CD14-positive monocyte (primary cell): ENCODE data around the gene DSTN. TPM values are rescaled to one million over a fixed set of nuclear protein-coding genes. Genes with fewer than 3 reads are reported as not detected.
A peak's percentile ranks its signal among the peaks of the same experiment; 100 is the strongest.

ENCODE experiments used
- DNase-seq, 3 donors: peaks; one replicate each; pipeline ENCODE4 v3.0.0-alpha.2; 2011 to 2022
- H2AFZ ChIP-seq: 2 replicates; pipeline ENCODE4 v1.6.0; 2012; ENCODE audit warnings: mild to moderate bottlenecking, low read depth, low read length, inconsistent platforms; ENCODE audit not compliant: insufficient read depth, poor library complexity, severe bottlenecking
- H3K27ac ChIP-seq, 2 donors: 1 replicate in 1 of 2; 2 replicates in 1 of 2; pipeline ENCODE4 v1.5.1; 2012 to 2013; ENCODE audit warnings: low read length in 2 of 2, control low read depth in 1 of 2, inconsistent platforms in 1 of 2, low read depth in 1 of 2, mild to moderate bottlenecking in 1 of 2
- H3K27me3 ChIP-seq, 2 donors: one replicate each; pipeline versions ENCODE4 v1.6.0 to v1.6.1; 2011 to 2013; ENCODE audit warnings: low read length in 2 of 2; ENCODE audit not compliant: control insufficient read depth in 2 of 2, insufficient read depth in 2 of 2
- H3K36me3 ChIP-seq, 2 donors: replicated peaks in 1 of 2; 1 replicate in 1 of 2; 2 replicates in 1 of 2; pipeline versions ENCODE4 v1.5.1 to v1.6.1; 2012 to 2013; ENCODE audit warnings: low read length in 2 of 2, control low read depth in 1 of 2, inconsistent platforms in 1 of 2, mild to moderate bottlenecking in 1 of 2; ENCODE audit not compliant: insufficient read depth in 2 of 2, control insufficient read depth in 1 of 2
- H3K4me1 ChIP-seq, 2 donors: 1 replicate in 1 of 2; 2 replicates in 1 of 2; pipeline versions ENCODE4 v1.5.1 to v1.6.1; 2012 to 2013; ENCODE audit warnings: low read length in 2 of 2, control low read depth in 1 of 2, inconsistent platforms in 1 of 2, mild to moderate bottlenecking in 1 of 2, moderate library complexity in 1 of 2; ENCODE audit not compliant: insufficient read depth in 2 of 2, control insufficient read depth in 1 of 2
- H3K4me2 ChIP-seq: replicated peaks from 2 replicates; pipeline ENCODE3; 2012; ENCODE audit warnings: low read length, moderate library complexity, mild to moderate bottlenecking; ENCODE audit not compliant: poor library complexity, severe bottlenecking; ENCODE audit errors: extremely low read depth
- H3K4me3 ChIP-seq, 3 experiments: fragments of 200-600 bp in 1 of 3; sonication (generic) in 1 of 3; replicated peaks in 1 of 3; 1 replicate in 2 of 3; 2 replicates in 1 of 3; pipeline ENCODE4 v1.5.1; 2011 to 2013; ENCODE audit warnings: low read length in 3 of 3, mild to moderate bottlenecking in 3 of 3, control low read depth in 2 of 3, low read depth in 2 of 3, inconsistent platforms in 1 of 3, moderate library complexity in 1 of 3
- H3K79me2 ChIP-seq: 2 replicates; pipeline ENCODE4 v1.6.0; 2012; ENCODE audit warnings: mild to moderate bottlenecking, control low read depth, inconsistent platforms, low read length, moderate library complexity; ENCODE audit not compliant: insufficient read depth
- H3K9ac ChIP-seq: 2 replicates; pipeline ENCODE4 v1.6.0; 2017; ENCODE audit warnings: low read length, mild to moderate bottlenecking; ENCODE audit not compliant: insufficient read depth, poor library complexity, severe bottlenecking
- H3K9me3 ChIP-seq, 2 donors: replicated peaks in 1 of 2; 1 replicate in 1 of 2; 2 replicates in 1 of 2; pipeline versions ENCODE4 v1.5.1 to v1.6.1; 2012 to 2013; ENCODE audit warnings: low read length in 2 of 2, control low read depth in 1 of 2; ENCODE audit not compliant: control insufficient read depth in 1 of 2, insufficient read depth in 1 of 2
- H4K20me1 ChIP-seq: 2 replicates; pipeline ENCODE4 v1.6.0; 2012; ENCODE audit warnings: mild to moderate bottlenecking, low read length, control low read depth, moderate library complexity; ENCODE audit not compliant: insufficient read depth
- H3K27ac Mint-ChIP-seq, 7 donors: one replicate each; pipeline ENCODE4 v1.8.0; 2020; ENCODE audit warnings: mild to moderate bottlenecking in 7 of 7, mixed read lengths in 7 of 7, moderate library complexity in 6 of 7, inconsistent platforms in 2 of 7
- H3K27me3 Mint-ChIP-seq, 3 donors: one replicate each; pipeline ENCODE4 v1.8.0; 2021 to 2022; ENCODE audit warnings: low read depth in 3 of 3, mild to moderate bottlenecking in 3 of 3, mixed read lengths in 3 of 3, moderate library complexity in 3 of 3, inconsistent platforms in 1 of 3
- H3K36me3 Mint-ChIP-seq, 2 donors: one replicate each; pipeline ENCODE4 v1.8.0; 2020; ENCODE audit warnings: mixed read lengths in 2 of 2, inconsistent platforms in 1 of 2, mild to moderate bottlenecking in 1 of 2
- H3K4me1 Mint-ChIP-seq: one replicate; pipeline ENCODE4 v1.8.0; 2020; ENCODE audit warnings: mild to moderate bottlenecking, mixed read lengths
- H3K4me3 Mint-ChIP-seq, 2 donors: one replicate each; pipeline ENCODE4 v1.8.0; 2020; ENCODE audit warnings: mild to moderate bottlenecking in 2 of 2, mixed read lengths in 2 of 2, moderate library complexity in 1 of 2
- H3K9me3 Mint-ChIP-seq, 7 donors: one replicate each; pipeline ENCODE4 v1.8.0; 2020 to 2022; ENCODE audit warnings: mixed read lengths in 7 of 7, mild to moderate bottlenecking in 6 of 7, moderate library complexity in 6 of 7, inconsistent platforms in 2 of 7
- CTCF ChIP-seq: fragments of 200-600 bp; IDR thresholded peaks from one replicate; pipeline ENCODE4 v1.8.0; 2022; ENCODE audit warnings: antibody characterized with exemption, mild to moderate bottlenecking
- WGBS: methylation state at CpG from one replicate; pipeline ENCODE4 v1.1.5; 2013; ENCODE audit warnings: missing lambda C conversion rate; ENCODE audit not compliant: insufficient coverage; 5-methylcytosine and 5-hydroxymethylcytosine counted together
- intact Hi-C, 2 donors: fragments of 100-400 bp; cut with micrococcal nuclease; formaldehyde crosslinking; loops; one replicate each; pipeline versions ENCODE4 v1.15.0 to v1.15.1; 2023
- polyA plus RNA-seq, 3 donors: library from polyadenylated mRNA; depleted of rRNA in 1 of 3; unstranded in 2 of 3; stranded (reverse) in 1 of 3; fragments of 300-500 nt in 2 of 3; fragments of >200 nt in 1 of 3; fragmentation: Illumina TruSeq in 2 of 3; gene quantifications; 1 replicate in 2 of 3; 2 replicates in 1 of 3; pipeline ENCODE4 v1.2.3, GENCODE V29; 2012 to 2021

The DSTN gene
- polyA plus RNA-seq, 3 donors: 15.6 to 63.8 (median 58.4) TPM

- 86% methylated on average over 26 of the region's 26 CpGs for WGBS
- Histone ChIP-seq H3K27ac (no peak overlapping the region), H3K27me3 (no peaks in the 10 kb centered on the region), H2AFZ (no peak overlapping the region), H3K4me2 (no peak overlapping the region), H3K9ac (no peak overlapping the region), H3K79me2 (no peaks in the 10 kb centered on the region), H3K4me1 (peaks cover 12 to 17% of the 10 kb centered on the region in 2 donors), H4K20me1 (peaks cover 4% of the 10 kb centered on the region), H3K4me3 (no peak overlapping the region), H3K36me3 (peaks cover 19 to 33% of the 10 kb centered on the region in 2 donors), H3K9me3 (no peaks in the 10 kb centered on the region)
- no peaks in the 10 kb centered on the region for H3K9me3 Mint-ChIP-seq
- H3K36me3 Mint-ChIP-seq: peaks cover 21 to 41% of the 10 kb centered on the region in 2 donors
- peak; percentile 12 for TF ChIP-seq CTCF
- DNase-seq: peak in 1 of 3 donors; percentile 2
- H3K4me1 Mint-ChIP-seq: peaks cover 15% of the 10 kb centered on the region
- intact Hi-C loops: loop anchor here (2.0 to 10.0 kb wide), 2 partner anchors 75 to 107 kb away; no protein-coding TSS in a partner anchor
- peak overlapping the region in 1 of 7 donors; percentile 65 for H3K27ac Mint-ChIP-seq
- no peaks in the 10 kb centered on the region for H3K27me3 Mint-ChIP-seq
- no peak overlapping the region for H3K4me3 Mint-ChIP-seq
Observed at GRCh38 chr20:17611540-17612286, 41.8 kb downstream of the DSTN start.

GRCh38 chr20:17612287-17612991 is 42.6 kb downstream of the DSTN start:
- no peak overlapping the region for H3K27ac ChIP-seq
- H3K9ac ChIP-seq: no peak overlapping the region
- no peaks in the 10 kb centered on the region for H3K27me3 Mint-ChIP-seq
- 46% methylated on average over 16 of the region's 16 CpGs for WGBS
- DNase-seq: peak in 1 of 3 donors; percentile 3
- H3K36me3 Mint-ChIP-seq: peaks cover 24 to 48% of the 10 kb centered on the region in 2 donors
- no peaks in the 10 kb centered on the region for H3K9me3 ChIP-seq
- H2AFZ ChIP-seq: no peak overlapping the region
- H4K20me1 ChIP-seq: peaks cover 4% of the 10 kb centered on the region
- peaks cover 24 to 40% of the 10 kb centered on the region in 2 donors for H3K36me3 ChIP-seq
- H3K4me1 ChIP-seq: peaks cover 12 to 17% of the 10 kb centered on the region in 2 donors
- H3K4me3 ChIP-seq: no peak overlapping the region
- no peak overlapping the region for H3K4me2 ChIP-seq
- no peak overlapping the region for H3K4me3 Mint-ChIP-seq
- H3K27me3 ChIP-seq: no peaks in the 10 kb centered on the region
- H3K79me2 ChIP-seq: no peaks in the 10 kb centered on the region
- TF ChIP-seq CTCF: no peak
- intact Hi-C loops: loop anchor here in 1 of 2 donors (10.0 kb wide), 1 partner anchor 108 kb away; no protein-coding TSS in a partner anchor
- H3K27ac Mint-ChIP-seq: peak overlapping the region in 3 of 7 donors; percentile 10 to 65 (median 20)
- no peaks in the 10 kb centered on the region for H3K9me3 Mint-ChIP-seq
- H3K4me1 Mint-ChIP-seq: peaks cover 19% of the 10 kb centered on the region
